Mesodermal cell (in vitro differentiated cells): Measurements from ENCODE around the gene NOTCH2.
"Not testable (repeated sequence)": the region's sequence is repeated elsewhere in the genome, so short reads cannot be mapped to it uniquely, and the experiment has no call there.

ENCODE experiments used
- H3K27ac ChIP-seq: 2 replicates; pipeline ENCODE4 v1.7.0; 2013; ENCODE audit warnings: mild to moderate bottlenecking, low read depth, low read length, moderate library complexity; ENCODE audit not compliant: severe bottlenecking
- H3K36me3 ChIP-seq: 2 replicates; pipeline ENCODE4 v1.7.1; 2013; ENCODE audit warnings: mild to moderate bottlenecking, low read length, moderate library complexity; ENCODE audit not compliant: control insufficient read depth, insufficient read depth
- H3K4me1 ChIP-seq: one replicate; pipeline ENCODE4 v1.7.1; 2013; ENCODE audit warnings: mild to moderate bottlenecking, low read length; ENCODE audit not compliant: insufficient read depth, control insufficient read depth, poor library complexity, severe bottlenecking
- H3K4me3 ChIP-seq: 2 replicates; pipeline ENCODE4 v1.7.0; 2013; ENCODE audit warnings: low read length, control low read depth, mild to moderate bottlenecking; ENCODE audit not compliant: insufficient read depth, poor library complexity, severe bottlenecking; ENCODE audit errors: extremely low read depth
- H3K9me3 ChIP-seq: 2 replicates; pipeline ENCODE4 v1.7.1; 2013; ENCODE audit warnings: mild to moderate bottlenecking, low read length, moderate library complexity; ENCODE audit not compliant: control insufficient read depth
- WGBS, 2 experiments: methylation state at CpG; one replicate each; pipeline ENCODE4 v1.1.5; 2013; ENCODE audit warnings: missing lambda C conversion rate in 2 of 2; ENCODE audit not compliant: insufficient coverage in 2 of 2; 5-methylcytosine and 5-hydroxymethylcytosine counted together

NOTCH2 gene

DNA sequence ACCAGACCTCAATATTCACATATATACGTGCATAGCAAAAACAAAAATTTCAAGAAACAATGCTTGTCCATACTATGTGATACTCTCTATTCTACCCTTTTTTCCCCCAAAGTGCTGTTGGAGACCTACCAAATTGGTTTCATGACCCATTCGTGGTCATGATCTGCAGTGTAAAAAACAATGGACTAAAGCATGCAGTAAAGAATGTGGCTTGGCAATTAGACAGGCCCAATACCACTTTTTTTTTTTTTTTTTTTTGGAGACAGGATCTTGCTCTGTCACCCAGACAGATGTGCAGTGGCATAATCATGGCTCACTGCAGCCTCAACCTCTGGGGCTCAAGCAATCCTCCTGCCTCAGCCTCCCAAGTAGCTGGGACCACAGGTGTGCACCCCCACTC lies 21.3 kb downstream of the NOTCH2 start:
- H3K27ac ChIP-seq, H3K9me3 ChIP-seq, H3K4me1 ChIP-seq, H3K4me3 ChIP-seq, H3K36me3 ChIP-seq: not testable (repeated sequence)
- no CpG with 5 or more reads among the region's 2 CpGs for WGBS, 2 experiments

DNA sequence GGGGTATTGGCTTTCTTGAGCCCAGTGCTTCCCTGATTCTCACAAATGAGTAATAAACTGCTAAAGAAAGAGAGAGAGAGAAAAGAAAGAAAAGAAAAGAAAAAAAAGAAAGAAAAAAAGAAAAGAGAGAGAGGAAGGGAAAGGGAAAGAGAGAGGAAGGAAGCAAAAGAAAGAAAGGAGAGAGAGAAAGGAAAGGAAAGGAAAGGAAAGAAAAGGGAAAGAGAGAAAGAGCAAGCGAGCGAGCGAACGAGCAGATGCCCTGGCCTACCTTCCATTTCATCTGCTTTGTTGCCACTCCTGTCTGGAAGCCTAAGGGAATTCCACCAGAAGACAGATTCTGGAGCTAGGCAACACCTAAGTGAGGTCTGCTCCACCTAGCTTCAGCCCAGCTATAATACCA lies 27.7 kb downstream of the NOTCH2 start:
- not testable (repeated sequence) for H3K4me1 ChIP-seq, H3K4me3 ChIP-seq, H3K27ac ChIP-seq, H3K36me3 ChIP-seq, H3K9me3 ChIP-seq
- WGBS, 2 experiments: no CpG with 5 or more reads among the region's 4 CpGs

DNA sequence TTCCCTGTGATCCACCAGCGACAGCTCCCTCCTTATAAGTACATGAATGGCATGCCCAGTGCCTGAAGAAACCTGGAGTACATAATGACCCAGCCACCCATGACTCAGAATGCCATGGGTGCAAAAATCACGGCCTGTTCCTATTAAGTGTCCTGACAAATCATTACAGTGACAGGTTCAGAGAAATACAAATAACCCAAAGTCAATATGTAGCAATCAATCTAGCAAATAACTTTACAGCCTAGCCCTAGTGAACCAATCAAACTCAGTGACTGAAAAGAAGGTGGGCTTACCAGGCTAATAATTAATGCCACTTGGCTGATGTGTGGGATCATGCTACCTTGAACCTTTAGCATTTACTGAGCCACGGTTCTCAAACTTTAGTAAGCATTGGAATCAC lies 37.2 kb downstream of the NOTCH2 start:
- not testable (repeated sequence) for H3K36me3 ChIP-seq, H3K9me3 ChIP-seq, H3K4me1 ChIP-seq, H3K4me3 ChIP-seq, H3K27ac ChIP-seq
- no CpG with 5 or more reads among the region's 3 CpGs for WGBS, 2 experiments

DNA sequence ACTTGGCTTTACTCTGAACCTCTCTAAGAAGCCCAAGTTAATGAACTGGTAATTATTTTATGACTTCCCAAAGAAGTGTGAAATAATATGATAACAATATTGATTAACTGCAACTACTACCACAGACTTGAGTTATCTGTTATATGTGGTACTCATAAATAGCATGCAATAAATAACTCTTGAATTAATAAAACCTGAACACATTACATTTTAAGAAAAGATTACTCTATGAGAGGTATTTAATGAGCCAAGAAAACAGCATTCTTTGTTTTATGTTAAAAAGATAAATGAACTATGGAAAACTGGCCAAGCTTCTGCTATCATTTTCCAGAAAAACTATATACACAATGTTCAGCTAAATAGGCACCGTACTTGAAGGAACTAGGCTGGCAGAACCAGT lies 45.7 kb downstream of the NOTCH2 start:
- H3K4me1 ChIP-seq, H3K9me3 ChIP-seq, H3K36me3 ChIP-seq, H3K27ac ChIP-seq, H3K4me3 ChIP-seq: not testable (repeated sequence)
- WGBS, 2 experiments: no CpG with 5 or more reads among the region's 1 CpG

DNA sequence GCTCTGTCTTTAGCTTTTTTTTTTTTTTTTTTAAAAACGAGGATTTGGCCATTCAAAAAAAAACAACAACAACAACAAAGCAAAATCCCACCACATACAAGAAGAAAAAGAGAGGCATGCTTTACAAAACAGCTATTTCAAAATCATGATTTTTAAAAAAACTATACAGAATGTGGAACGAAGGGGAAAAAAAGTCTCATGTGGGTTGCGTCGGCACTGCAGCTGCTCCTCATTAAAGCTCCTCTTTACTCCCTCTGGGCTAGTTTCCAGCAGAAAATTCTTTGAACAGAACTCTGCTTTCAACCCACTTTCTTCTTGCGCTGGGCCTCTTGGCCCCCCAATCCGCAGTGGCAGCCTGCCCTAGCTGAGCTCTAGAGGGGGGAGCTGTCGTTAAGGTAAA lies 54.5 kb downstream of the NOTCH2 start:
- not testable (repeated sequence) for H3K36me3 ChIP-seq, H3K9me3 ChIP-seq, H3K27ac ChIP-seq, H3K4me3 ChIP-seq, H3K4me1 ChIP-seq
- no CpG with 5 or more reads among the region's 7 CpGs for WGBS, 2 experiments

DNA sequence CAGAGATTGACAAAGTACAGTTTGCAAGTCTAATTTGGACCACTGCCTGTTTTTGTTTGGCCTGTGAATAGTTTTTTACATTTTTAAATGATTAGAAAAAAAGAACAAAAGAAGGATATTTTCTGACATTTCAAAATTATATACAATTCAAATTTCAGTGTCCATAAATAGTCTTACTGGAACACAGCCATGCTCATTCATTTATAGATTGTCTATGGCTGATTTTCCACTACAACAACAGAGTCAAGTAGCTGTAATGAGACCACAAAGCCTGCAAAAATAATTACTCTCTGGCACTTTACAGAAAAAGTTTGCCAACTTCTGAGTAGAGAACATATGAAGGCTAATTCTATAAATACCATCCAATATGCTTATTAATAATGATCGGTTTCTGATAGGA lies 61.1 kb downstream of the NOTCH2 start:
- not testable (repeated sequence) for H3K27ac ChIP-seq, H3K9me3 ChIP-seq, H3K36me3 ChIP-seq, H3K4me3 ChIP-seq, H3K4me1 ChIP-seq
- WGBS, 2 experiments: no CpG with 5 or more reads among the region's 1 CpG

DNA sequence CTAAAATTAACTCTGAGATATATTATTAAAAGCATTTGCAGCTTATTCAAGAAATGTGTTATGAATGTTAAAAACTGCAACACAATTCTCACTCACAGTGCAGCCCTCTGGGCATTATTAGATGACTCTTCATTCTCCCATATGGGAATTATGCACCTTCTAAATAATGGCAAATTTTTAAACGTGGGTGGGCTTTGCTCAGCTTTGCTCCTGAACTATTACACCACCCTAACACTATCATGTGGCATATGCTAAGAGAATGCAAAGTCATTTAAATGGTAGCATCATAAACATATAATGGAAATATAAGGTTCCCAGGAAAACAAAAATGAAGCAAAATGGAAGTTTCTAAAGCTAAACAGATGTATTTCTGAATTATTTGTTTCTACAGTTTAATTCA lies 61.6 kb downstream of the NOTCH2 start:
- H3K27ac ChIP-seq, H3K36me3 ChIP-seq, H3K4me3 ChIP-seq, H3K4me1 ChIP-seq, H3K9me3 ChIP-seq: not testable (repeated sequence)
- WGBS, 2 experiments: no CpG with 5 or more reads among the region's 1 CpG

DNA sequence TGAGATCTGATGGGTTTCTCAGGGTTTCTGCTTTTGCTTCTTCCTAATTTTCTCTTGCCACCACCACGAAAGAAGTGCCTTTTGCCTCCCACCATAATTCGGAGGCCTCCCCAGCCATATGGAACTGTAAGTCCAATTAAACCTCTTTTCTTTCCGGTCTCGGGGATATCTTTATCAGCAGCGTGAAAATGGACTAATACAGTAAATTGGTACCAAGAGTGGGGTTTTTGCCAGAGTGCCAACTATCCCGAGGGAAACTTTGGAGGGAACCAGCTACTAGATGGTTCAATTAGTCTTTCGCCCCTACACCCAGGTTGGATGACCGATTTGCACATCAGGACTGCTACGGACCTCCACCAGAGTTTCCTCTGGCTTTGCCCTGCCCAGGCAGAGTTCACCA lies 68.4 kb downstream of the NOTCH2 start:
- WGBS, 2 experiments: 85% methylated on average over 4 of the region's 9 CpGs; no CpG with 5 or more reads in 1 of the 2 experiments
- H3K36me3 ChIP-seq, H3K4me3 ChIP-seq, H3K4me1 ChIP-seq, H3K27ac ChIP-seq, H3K9me3 ChIP-seq: not testable (repeated sequence)

DNA sequence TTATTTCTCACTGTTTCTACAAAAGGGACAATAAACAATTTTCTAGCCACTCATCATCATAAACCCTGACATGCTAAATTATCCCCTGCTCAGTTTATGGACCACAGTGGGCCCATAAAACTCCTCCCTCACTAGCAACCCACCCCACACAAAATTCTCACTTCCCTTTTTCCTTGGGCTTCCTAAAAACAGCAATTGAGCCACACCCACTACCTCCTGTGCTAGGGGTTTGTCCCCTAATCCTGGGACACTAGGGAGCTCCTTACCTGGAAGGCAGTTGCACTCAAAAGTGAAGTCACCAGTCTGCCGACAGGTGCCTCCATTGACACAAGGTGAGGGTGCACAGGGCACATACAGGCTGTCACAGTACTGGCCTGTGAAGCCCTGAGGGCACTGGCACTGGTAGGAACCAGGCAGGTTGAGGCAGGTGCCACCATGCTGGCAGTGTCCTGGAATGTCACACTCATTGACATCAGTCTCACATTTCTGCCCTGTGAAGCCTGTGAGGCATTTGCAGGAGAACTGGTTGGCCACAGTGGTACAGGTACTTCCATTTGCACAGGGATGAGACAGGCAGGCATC lies 72.6 kb downstream of the NOTCH2 start:
- H3K27ac ChIP-seq, H3K4me3 ChIP-seq, H3K36me3 ChIP-seq, H3K4me1 ChIP-seq, H3K9me3 ChIP-seq: not testable (repeated sequence)
- no CpG with 5 or more reads among the region's 1 CpG for WGBS, 2 experiments

DNA sequence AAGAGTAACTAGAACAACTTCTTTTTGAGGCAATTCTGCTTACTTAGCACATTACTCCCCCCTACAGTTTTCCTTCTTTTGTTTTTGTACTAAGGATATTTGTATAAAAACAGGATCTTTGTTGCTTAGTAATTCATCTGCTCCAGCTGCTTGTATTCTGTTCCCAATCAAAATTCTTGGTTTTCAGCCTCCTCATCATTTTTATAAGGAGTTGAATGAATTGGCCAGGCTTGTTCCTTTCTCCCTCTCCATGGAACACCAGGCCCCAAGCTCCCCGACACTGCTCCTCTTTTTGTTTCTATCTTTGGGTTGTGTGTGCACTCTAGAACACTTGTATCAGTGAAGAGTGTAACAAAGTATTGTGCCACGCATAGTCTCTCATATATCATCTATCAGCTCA lies 73.5 kb downstream of the NOTCH2 start:
- not testable (repeated sequence) for H3K4me3 ChIP-seq, H3K9me3 ChIP-seq, H3K27ac ChIP-seq, H3K4me1 ChIP-seq, H3K36me3 ChIP-seq
- WGBS, 2 experiments: no CpG with 5 or more reads among the region's 2 CpGs

DNA sequence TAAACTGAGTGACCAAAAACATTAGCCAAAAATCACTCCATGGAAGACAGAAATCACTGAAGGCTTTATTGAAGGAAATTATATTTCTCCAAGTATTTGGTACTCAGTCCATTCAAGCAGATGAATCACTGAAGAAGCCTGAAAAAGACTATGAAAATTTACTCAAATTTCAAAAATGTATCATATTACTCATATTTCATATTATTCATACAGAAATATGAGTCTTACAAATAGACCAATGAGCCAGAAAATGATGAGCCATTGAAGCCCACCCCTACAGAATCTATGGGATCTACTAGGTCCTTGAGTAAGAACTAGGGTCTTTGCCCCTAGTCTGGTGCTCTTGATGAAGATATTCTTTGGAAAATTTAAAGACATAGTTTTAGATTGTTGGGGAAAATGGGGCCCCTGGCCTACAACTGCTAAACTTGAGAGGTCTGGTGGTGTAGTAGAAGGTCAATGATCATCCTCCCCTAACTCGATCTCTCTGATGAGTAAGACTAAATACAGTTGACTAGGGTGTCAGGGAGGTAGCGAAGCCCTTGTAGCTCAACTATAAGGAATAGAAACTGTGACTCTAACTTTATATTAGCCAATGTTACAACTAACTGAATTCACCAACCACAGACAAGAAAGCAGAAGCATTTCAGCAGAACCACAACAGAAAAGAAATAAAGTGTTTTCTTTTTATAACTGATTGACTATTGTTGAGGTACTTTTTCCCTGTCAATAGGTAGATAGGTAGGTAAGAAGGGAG lies 81.0 kb downstream of the NOTCH2 start:
- Histone ChIP-seq H3K27ac (no peak overlapping the region), H3K9me3 (no peaks in the 10 kb centered on the region)
- no CpG with 5 or more reads among the region's 2 CpGs for WGBS, 2 experiments

More for the DNA sequence above, 81.0 kb downstream of the NOTCH2 start:
- Histone ChIP-seq H3K4me1 (no peaks in the 10 kb centered on the region), H3K4me3 (no peak overlapping the region), H3K36me3 (peaks cover 12% of the 10 kb centered on the region)
